MM.1S (cell line): ENCODE results near the gene THADA.

Source experiments
- EZH2 ChIP-seq: fragments of 300-600 bp; sonication (generic); optimal IDR thresholded peaks from 2 replicates; pipeline ENCODE3; 2017; ENCODE audit warnings: low read depth, mild to moderate bottlenecking, antibody characterized with exemption, low read length, mixed read lengths
- EZH2phosphoT487 ChIP-seq: fragments of 300-600 bp; sonication (generic); IDR thresholded peaks from 2 replicates; pipeline ENCODE4 v1.6.1; 2018; ENCODE audit warnings: antibody characterized with exemption, low read length
- TF ChIP-seq, protein P1 (sequence below): fragments of 300-600 bp; sonication (generic); IDR thresholded peaks from 2 replicates; pipeline ENCODE4 v1.5.1; 2016; ENCODE audit warnings: antibody characterized with exemption, low read length, mixed read lengths

DNA sequence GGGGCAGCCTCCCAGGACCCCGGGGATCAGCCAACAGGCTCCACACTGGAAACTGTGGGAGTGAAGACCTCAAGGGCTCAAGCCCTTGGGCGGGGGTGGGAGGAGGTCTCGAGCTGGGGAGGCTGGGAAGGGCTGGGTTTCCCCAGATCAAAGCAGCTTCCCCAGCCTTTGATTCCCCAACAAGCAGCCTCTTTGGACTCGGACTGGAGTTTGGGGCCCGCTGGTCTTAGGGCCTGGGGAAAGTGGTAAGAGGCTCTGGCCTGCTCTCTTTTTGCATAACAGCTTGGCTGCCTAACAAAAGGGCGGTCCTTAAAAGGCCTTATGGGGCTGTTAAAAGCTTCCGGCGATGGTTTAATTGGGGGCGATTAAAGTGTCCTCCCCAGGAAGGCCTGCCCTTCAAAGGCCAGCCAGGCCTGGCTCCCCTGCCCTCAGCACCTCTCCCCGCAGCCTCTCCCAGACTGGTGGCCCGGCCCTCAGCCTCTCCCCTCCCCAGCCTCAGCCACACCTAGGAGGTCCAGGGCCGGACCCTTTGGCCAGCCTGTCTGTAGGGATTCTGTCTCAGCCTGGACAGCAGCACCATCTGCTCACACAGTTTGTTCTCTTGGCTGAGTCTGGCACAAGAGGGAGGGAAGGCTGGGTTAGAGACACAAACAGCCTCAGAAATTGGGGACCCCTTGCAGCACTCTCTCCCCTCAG is 409.0 kb downstream of the THADA start:
- TF ChIP-seq, protein P1, sequence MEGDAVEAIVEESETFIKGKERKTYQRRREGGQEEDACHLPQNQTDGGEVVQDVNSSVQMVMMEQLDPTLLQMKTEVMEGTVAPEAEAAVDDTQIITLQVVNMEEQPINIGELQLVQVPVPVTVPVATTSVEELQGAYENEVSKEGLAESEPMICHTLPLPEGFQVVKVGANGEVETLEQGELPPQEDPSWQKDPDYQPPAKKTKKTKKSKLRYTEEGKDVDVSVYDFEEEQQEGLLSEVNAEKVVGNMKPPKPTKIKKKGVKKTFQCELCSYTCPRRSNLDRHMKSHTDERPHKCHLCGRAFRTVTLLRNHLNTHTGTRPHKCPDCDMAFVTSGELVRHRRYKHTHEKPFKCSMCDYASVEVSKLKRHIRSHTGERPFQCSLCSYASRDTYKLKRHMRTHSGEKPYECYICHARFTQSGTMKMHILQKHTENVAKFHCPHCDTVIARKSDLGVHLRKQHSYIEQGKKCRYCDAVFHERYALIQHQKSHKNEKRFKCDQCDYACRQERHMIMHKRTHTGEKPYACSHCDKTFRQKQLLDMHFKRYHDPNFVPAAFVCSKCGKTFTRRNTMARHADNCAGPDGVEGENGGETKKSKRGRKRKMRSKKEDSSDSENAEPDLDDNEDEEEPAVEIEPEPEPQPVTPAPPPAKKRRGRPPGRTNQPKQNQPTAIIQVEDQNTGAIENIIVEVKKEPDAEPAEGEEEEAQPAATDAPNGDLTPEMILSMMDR, result no peak
- TF ChIP-seq EZH2 (no peak), EZH2phosphoT487 (no peak)
